HCT116 (cell line): ENCODE results near the gene SLC1A3. TPM values are rescaled to one million over a fixed set of nuclear protein-coding genes. Genes with fewer than 3 reads are reported as not detected.

ENCODE experiments used
- ATAC-seq: fragments of 200-7000 bp; cut with Tn5 transposase; 2 replicates; pipeline ENCODE4 v1.9.1; 2020; ENCODE audit warnings: mild to moderate bottlenecking, moderate library complexity
- BruUV-seq: library from RNA; stranded (reverse); fragments of 400-500 nt; replicated peaks from 2 replicates; lab custom pipeline; 2021; lab: Mats Ljungman, UMichigan
- CTCF ChIA-PET: fragments of 300-600 bp; sonication (Branson Sonifier 250); formaldehyde crosslinking; loops from one replicate; lab custom pipeline; 2021; ENCODE audit warnings: antibody characterized with exemption; lab: Charles Lee
- POLR2A ChIA-PET: fragments of 300-600, 350-600 bp; sonication (Branson Sonifier 250); formaldehyde crosslinking; loops from one replicate; lab custom pipeline; 2021; ENCODE audit warnings: antibody characterized with exemption; lab: Charles Lee
- RAD21 ChIA-PET, 2 experiments: fragments of 300-600 bp; sonication (Branson Sonifier 250); formaldehyde crosslinking; loops; one replicate each; lab custom pipeline; 2023; ENCODE audit warnings: low total read pairs in 2 of 2; ENCODE audit not compliant: uncharacterized antibody in 2 of 2, unreplicated experiment in 2 of 2, low non-redundant PET in 1 of 2; lab: Charles Lee
- DNase-seq: peaks from one replicate; pipeline ENCODE4 v3.0.0-alpha.2; 2010; ENCODE audit warnings: low read depth, low spot score
- H2AFZ ChIP-seq: fragments of 200-600 bp; shearing (Covaris generic), sonication (generic); 2 replicates; pipeline ENCODE4 v1.6.1; 2017; ENCODE audit warnings: low read depth, mixed run types, mixed read lengths, antibody characterized with exemption, low read length; ENCODE audit not compliant: poor library complexity, severe bottlenecking
- H3K27ac ChIP-seq: 2 replicates; pipeline ENCODE4 v1.5.1; 2012; ENCODE audit warnings: low read depth, low read length
- H3K27me3 ChIP-seq: fragments of 200-600 bp; sonication (generic); 2 replicates; pipeline ENCODE4 v1.6.1; 2016; ENCODE audit warnings: mixed run types, low read length, mixed read lengths; ENCODE audit not compliant: insufficient read depth
- H3K36me3 ChIP-seq, 2 experiments: fragments of 200-500 bp in 1 of 2; fragments of 200-600 bp in 1 of 2; sonication (Bioruptor generic) in 1 of 2; sonication (generic) in 1 of 2; 2 replicates each; pipeline versions ENCODE4 v1.5.1 to v1.6.1; 2014 to 2016; ENCODE audit warnings: low read length in 2 of 2, inconsistent platforms in 1 of 2, mixed read lengths in 1 of 2, mixed run types in 1 of 2; ENCODE audit not compliant: insufficient read depth in 2 of 2, control insufficient read depth in 1 of 2
- H3K4me1 ChIP-seq, 2 experiments: fragments of 200-600 bp in 1 of 2; sonication (generic) in 1 of 2; 2 replicates each; pipeline versions ENCODE4 v1.5.1 to v1.6.1; 2012 to 2017; ENCODE audit warnings: low read length in 2 of 2, inconsistent platforms in 1 of 2, mild to moderate bottlenecking in 1 of 2, mixed read lengths in 1 of 2, mixed run types in 1 of 2, moderate library complexity in 1 of 2; ENCODE audit not compliant: insufficient read depth in 2 of 2, control insufficient read depth in 1 of 2
- H3K4me2 ChIP-seq: fragments of 200-600 bp; sonication (generic); 2 replicates; pipeline ENCODE4 v1.6.1; 2017; ENCODE audit warnings: mixed run types, low read length, mixed read lengths
- H3K4me3 ChIP-seq, 2 experiments: fragments of 200-600 bp in 1 of 2; sonication (generic) in 1 of 2; replicated peaks in 1 of 2; 2 replicates each; pipeline ENCODE4 v1.5.1; 2011 to 2016; ENCODE audit warnings: low read length in 2 of 2, control low read depth in 1 of 2, low read depth in 1 of 2, mild to moderate bottlenecking in 1 of 2, mixed read lengths in 1 of 2, mixed run types in 1 of 2
- H3K79me2 ChIP-seq: fragments of 200-600 bp; sonication (generic); 2 replicates; pipeline ENCODE4 v1.6.1; 2017; ENCODE audit warnings: mild to moderate bottlenecking, mixed run types, low read length, moderate library complexity, mixed read lengths; ENCODE audit not compliant: insufficient read depth
- H3K9ac ChIP-seq: fragments of 200-600 bp; sonication (generic); 2 replicates; pipeline ENCODE4 v1.6.1; 2016; ENCODE audit warnings: low read length, mixed read lengths
- H3K9me2 ChIP-seq: fragments of 200-600 bp; sonication (generic), shearing (Covaris generic); 2 replicates; pipeline ENCODE4 v1.6.1; 2017; ENCODE audit warnings: mixed run types, mild to moderate bottlenecking, moderate library complexity; ENCODE audit not compliant: insufficient read depth
- H3K9me3 ChIP-seq, 2 experiments: fragments of 200-500 bp in 1 of 2; fragments of 200-600 bp in 1 of 2; sonication (Bioruptor generic) in 1 of 2; sonication (generic) in 1 of 2; 2 replicates each; pipeline ENCODE4 v1.6.1; 2014 to 2017; ENCODE audit warnings: low read length in 2 of 2, mixed read lengths in 2 of 2, inconsistent platforms in 1 of 2, low read depth in 1 of 2, mild to moderate bottlenecking in 1 of 2, mixed run types in 1 of 2, moderate library complexity in 1 of 2; ENCODE audit not compliant: control insufficient read depth in 1 of 2, insufficient read depth in 1 of 2
- H4K20me1 ChIP-seq: fragments of 200-600 bp; sonication (generic), shearing (Covaris generic); 2 replicates; pipeline ENCODE4 v1.6.1; 2017; ENCODE audit warnings: mixed run types, mild to moderate bottlenecking, moderate library complexity; ENCODE audit not compliant: insufficient read depth
- CEBPB ChIP-seq: IDR thresholded peaks from 2 replicates; pipeline ENCODE4 v1.6.1; 2012; ENCODE audit warnings: low read depth
- EGR1 ChIP-seq: IDR thresholded peaks from 2 replicates; pipeline ENCODE4 v1.6.1; 2012; ENCODE audit warnings: low read depth
- ELF1 ChIP-seq: IDR thresholded peaks from 2 replicates; pipeline ENCODE4 v1.6.1; 2012; ENCODE audit warnings: low read depth, borderline replicate concordance
- EZH2 ChIP-seq: fragments of 200-600 bp; sonication (generic); IDR thresholded peaks from 2 replicates; pipeline ENCODE4 v1.6.1; 2017; ENCODE audit warnings: antibody characterized with exemption, mixed run types
- FOSL1 ChIP-seq: IDR thresholded peaks from 2 replicates; pipeline ENCODE4 v1.6.1; 2012; ENCODE audit warnings: low read depth
- JUND ChIP-seq: IDR thresholded peaks from 2 replicates; pipeline ENCODE4 v1.6.1; 2012
- MAX ChIP-seq: IDR thresholded peaks from 2 replicates; pipeline ENCODE4 v1.6.1; 2012
- POLR2A ChIP-seq: IDR thresholded peaks from 2 replicates; pipeline ENCODE4 v1.7.0; 2011; ENCODE audit warnings: borderline replicate concordance; ENCODE audit not compliant: insufficient read depth, insufficient read length; ENCODE audit errors: extremely low read depth
- POLR2AphosphoS5 ChIP-seq: IDR thresholded peaks from 2 replicates; pipeline ENCODE4 v1.6.1; 2011; ENCODE audit warnings: mild to moderate bottlenecking, low read depth, low read length, moderate library complexity
- RAD21 ChIP-seq: IDR thresholded peaks from 2 replicates; pipeline ENCODE4 v1.6.1; 2012; ENCODE audit warnings: low read depth, mild to moderate bottlenecking
- SIN3A ChIP-seq: IDR thresholded peaks from 2 replicates; pipeline ENCODE4 v1.6.1; 2012; ENCODE audit warnings: low read depth
- SP1 ChIP-seq: IDR thresholded peaks from 2 replicates; pipeline ENCODE4 v1.6.1; 2012; ENCODE audit warnings: low read depth
- SRF ChIP-seq: IDR thresholded peaks from 2 replicates; pipeline ENCODE4 v1.6.1; 2012; ENCODE audit warnings: low read depth
- TCF7L2 ChIP-seq: IDR thresholded peaks from 2 replicates; pipeline ENCODE4 v1.7.0; 2011; ENCODE audit warnings: borderline replicate concordance, inconsistent platforms; ENCODE audit not compliant: insufficient read depth, insufficient read length; ENCODE audit errors: extremely low read depth
- YY1 ChIP-seq: IDR thresholded peaks from 2 replicates; pipeline ENCODE4 v1.6.1; 2011; ENCODE audit warnings: low read length, low read depth, moderate library complexity, mild to moderate bottlenecking; ENCODE audit not compliant: insufficient replicate concordance; ENCODE audit errors: extremely low read depth
- ZBTB33 ChIP-seq: IDR thresholded peaks from 2 replicates; pipeline ENCODE4 v1.6.1; 2011; ENCODE audit warnings: mild to moderate bottlenecking, low read length, moderate library complexity; ENCODE audit not compliant: insufficient replicate concordance; ENCODE audit errors: extremely low read depth
- ZFX ChIP-seq: fragments of 450-650 bp; IDR thresholded peaks from 2 replicates; pipeline ENCODE4 v1.6.1; 2017
- intact Hi-C: fragments of 100-400 bp; cut with micrococcal nuclease; formaldehyde crosslinking; loops from 2 replicates; pipeline ENCODE4 v1.10.0; 2022
- total RNA-seq: library from RNA; stranded (reverse); gene quantifications from one replicate; pipeline ENCODE4 v1.2.1, GENCODE V29; 2021; ENCODE audit not compliant: unreplicated experiment
- TF ChIP-seq, protein P1 (sequence below), 3 experiments: fragments of 200-600 bp in 1 of 3; sonication (generic) in 1 of 3; IDR thresholded peaks in 2 of 3; conservative IDR thresholded peaks in 1 of 3; 2 replicates each; pipeline ENCODE4 v1.5.1; 2012 to 2017; ENCODE audit warnings: low read depth in 2 of 3, low read length in 2 of 3, antibody characterized with exemption in 1 of 3, borderline replicate concordance in 1 of 3, control low read depth in 1 of 3, mild to moderate bottlenecking in 1 of 3, mixed read lengths in 1 of 3, mixed run types in 1 of 3, moderate library complexity in 1 of 3; ENCODE audit not compliant: insufficient read depth in 1 of 3
- TF ChIP-seq, protein P2 (sequence below): IDR thresholded peaks from 2 replicates; pipeline ENCODE4 v1.6.1; 2012; ENCODE audit warnings: low read depth
- TF ChIP-seq, protein P3 (sequence below): IDR thresholded peaks from 2 replicates; pipeline ENCODE4 v1.6.1; 2012

SLC1A3 gene
- total RNA-seq, 1 experiment from 2014 or later: 12.9 TPM

DNA sequence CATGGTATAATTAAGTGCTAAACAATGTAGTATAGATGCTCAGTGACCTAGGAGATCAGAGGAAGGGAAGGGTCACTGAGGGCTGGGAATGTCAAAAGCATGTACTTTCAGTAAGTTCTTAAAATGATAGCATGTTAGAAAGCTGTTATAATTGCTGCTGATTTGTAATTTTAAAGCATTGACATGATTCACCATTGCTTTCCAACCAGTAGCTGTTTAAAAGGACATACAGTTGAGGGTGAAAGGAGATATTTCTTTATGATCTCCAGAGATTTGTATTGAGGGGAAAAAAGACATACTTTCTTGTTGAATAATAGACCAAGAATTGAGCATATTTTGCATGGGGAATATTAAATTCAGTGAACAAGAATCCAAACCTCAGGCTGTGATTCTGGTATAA lies 1.2 kb upstream of the SLC1A3 start:
- peak overlapping the region; percentile 21 for H2AFZ ChIP-seq
- H3K4me1 ChIP-seq: peaks cover 8 to 27% of the 10 kb centered on the region in 2 experiments; a peak in 3 of 4 replicates
- H3K9me3 ChIP-seq: no peaks in the 10 kb centered on the region
- H3K27me3 ChIP-seq: peaks cover 3% of the 10 kb centered on the region; the same call in 1 of the 2 replicates
- H3K79me2 ChIP-seq: peaks cover 11% of the 10 kb centered on the region; the same call in 1 of the 2 replicates
- no peak for ATAC-seq
- no peak for DNase-seq
- H3K9me2 ChIP-seq: no peaks in the 10 kb centered on the region
- no peak overlapping the region for H3K4me3 ChIP-seq
- peak overlapping the region; percentile 10; the same call in 1 of the 2 replicates for H3K4me2 ChIP-seq
- POLR2A ChIA-PET: interaction anchor here (1.2 kb wide), 1 partner anchor 85 kb away, joined by 4 read pairs; no protein-coding TSS in a partner anchor
- H3K9ac ChIP-seq: no peak overlapping the region
- H3K36me3 ChIP-seq: no peaks in the 10 kb centered on the region
- no peaks in the 10 kb centered on the region for H4K20me1 ChIP-seq
- TF ChIP-seq, protein P1, sequence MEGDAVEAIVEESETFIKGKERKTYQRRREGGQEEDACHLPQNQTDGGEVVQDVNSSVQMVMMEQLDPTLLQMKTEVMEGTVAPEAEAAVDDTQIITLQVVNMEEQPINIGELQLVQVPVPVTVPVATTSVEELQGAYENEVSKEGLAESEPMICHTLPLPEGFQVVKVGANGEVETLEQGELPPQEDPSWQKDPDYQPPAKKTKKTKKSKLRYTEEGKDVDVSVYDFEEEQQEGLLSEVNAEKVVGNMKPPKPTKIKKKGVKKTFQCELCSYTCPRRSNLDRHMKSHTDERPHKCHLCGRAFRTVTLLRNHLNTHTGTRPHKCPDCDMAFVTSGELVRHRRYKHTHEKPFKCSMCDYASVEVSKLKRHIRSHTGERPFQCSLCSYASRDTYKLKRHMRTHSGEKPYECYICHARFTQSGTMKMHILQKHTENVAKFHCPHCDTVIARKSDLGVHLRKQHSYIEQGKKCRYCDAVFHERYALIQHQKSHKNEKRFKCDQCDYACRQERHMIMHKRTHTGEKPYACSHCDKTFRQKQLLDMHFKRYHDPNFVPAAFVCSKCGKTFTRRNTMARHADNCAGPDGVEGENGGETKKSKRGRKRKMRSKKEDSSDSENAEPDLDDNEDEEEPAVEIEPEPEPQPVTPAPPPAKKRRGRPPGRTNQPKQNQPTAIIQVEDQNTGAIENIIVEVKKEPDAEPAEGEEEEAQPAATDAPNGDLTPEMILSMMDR (IDR thresholded peaks at IDR 0.05 in 2 of 3, conservative IDR thresholded peaks at IDR 0.05 in 1 of 3; ENCODE audit: borderline replicate concordance in 1 of 3, insufficient read depth in 1 of 3, low read depth in 2 of 3, low read length in 2 of 3): no peak
- TF ChIP-seq JUND: no peak
- no peak for TF ChIP-seq MAX
- no peak for TF ChIP-seq ZFX
- no peak for TF ChIP-seq ZBTB33
- no peak for TF ChIP-seq RAD21
- TF ChIP-seq SIN3A: no peak
- no peak for TF ChIP-seq POLR2AphosphoS5
- no peak for TF ChIP-seq EGR1
- no peak for TF ChIP-seq FOSL1
- TF ChIP-seq CEBPB: no peak
- TF ChIP-seq, protein P2, sequence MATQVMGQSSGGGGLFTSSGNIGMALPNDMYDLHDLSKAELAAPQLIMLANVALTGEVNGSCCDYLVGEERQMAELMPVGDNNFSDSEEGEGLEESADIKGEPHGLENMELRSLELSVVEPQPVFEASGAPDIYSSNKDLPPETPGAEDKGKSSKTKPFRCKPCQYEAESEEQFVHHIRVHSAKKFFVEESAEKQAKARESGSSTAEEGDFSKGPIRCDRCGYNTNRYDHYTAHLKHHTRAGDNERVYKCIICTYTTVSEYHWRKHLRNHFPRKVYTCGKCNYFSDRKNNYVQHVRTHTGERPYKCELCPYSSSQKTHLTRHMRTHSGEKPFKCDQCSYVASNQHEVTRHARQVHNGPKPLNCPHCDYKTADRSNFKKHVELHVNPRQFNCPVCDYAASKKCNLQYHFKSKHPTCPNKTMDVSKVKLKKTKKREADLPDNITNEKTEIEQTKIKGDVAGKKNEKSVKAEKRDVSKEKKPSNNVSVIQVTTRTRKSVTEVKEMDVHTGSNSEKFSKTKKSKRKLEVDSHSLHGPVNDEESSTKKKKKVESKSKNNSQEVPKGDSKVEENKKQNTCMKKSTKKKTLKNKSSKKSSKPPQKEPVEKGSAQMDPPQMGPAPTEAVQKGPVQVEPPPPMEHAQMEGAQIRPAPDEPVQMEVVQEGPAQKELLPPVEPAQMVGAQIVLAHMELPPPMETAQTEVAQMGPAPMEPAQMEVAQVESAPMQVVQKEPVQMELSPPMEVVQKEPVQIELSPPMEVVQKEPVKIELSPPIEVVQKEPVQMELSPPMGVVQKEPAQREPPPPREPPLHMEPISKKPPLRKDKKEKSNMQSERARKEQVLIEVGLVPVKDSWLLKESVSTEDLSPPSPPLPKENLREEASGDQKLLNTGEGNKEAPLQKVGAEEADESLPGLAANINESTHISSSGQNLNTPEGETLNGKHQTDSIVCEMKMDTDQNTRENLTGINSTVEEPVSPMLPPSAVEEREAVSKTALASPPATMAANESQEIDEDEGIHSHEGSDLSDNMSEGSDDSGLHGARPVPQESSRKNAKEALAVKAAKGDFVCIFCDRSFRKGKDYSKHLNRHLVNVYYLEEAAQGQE: no peak
- TF ChIP-seq EZH2: no peak
- TF ChIP-seq POLR2A: no peak
- TF ChIP-seq, protein P3, sequence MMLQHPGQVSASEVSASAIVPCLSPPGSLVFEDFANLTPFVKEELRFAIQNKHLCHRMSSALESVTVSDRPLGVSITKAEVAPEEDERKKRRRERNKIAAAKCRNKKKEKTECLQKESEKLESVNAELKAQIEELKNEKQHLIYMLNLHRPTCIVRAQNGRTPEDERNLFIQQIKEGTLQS: no peak
- no peak for TF ChIP-seq SRF
- TF ChIP-seq TCF7L2: no peak
- TF ChIP-seq YY1: no peak
- no peak for TF ChIP-seq ELF1
- TF ChIP-seq SP1: no peak
- CTCF ChIA-PET: interaction anchor here (2.0 kb wide), 1 partner anchor 85 kb away, joined by 10 read pairs; no protein-coding TSS in a partner anchor
- H3K27ac ChIP-seq: no peak overlapping the region
- BruUV-seq: no TSS peak
- intact Hi-C loops: loop anchor here (10.0 kb wide), 1 partner anchor 360 kb away; the partner anchor contains the start of gene NADK2
- RAD21 ChIA-PET: no interaction called here
